B cell (primary cell): ENCODE results near the gene NGEF.

ENCODE experiments used
- EZH2 ChIP-seq: IDR thresholded peaks from 2 replicates; pipeline ENCODE4 v1.6.1; 2012; ENCODE audit warnings: borderline replicate concordance, low read depth, mild to moderate bottlenecking, moderate library complexity, low read length; ENCODE audit not compliant: insufficient read depth, poor library complexity, severe bottlenecking
- TF ChIP-seq, protein P1 (sequence below): fragments of 200-600 bp; IDR thresholded peaks from one replicate; pipeline ENCODE4 v1.8.0; 2022; ENCODE audit warnings: antibody characterized with exemption, mild to moderate bottlenecking

- TF ChIP-seq, protein P1, sequence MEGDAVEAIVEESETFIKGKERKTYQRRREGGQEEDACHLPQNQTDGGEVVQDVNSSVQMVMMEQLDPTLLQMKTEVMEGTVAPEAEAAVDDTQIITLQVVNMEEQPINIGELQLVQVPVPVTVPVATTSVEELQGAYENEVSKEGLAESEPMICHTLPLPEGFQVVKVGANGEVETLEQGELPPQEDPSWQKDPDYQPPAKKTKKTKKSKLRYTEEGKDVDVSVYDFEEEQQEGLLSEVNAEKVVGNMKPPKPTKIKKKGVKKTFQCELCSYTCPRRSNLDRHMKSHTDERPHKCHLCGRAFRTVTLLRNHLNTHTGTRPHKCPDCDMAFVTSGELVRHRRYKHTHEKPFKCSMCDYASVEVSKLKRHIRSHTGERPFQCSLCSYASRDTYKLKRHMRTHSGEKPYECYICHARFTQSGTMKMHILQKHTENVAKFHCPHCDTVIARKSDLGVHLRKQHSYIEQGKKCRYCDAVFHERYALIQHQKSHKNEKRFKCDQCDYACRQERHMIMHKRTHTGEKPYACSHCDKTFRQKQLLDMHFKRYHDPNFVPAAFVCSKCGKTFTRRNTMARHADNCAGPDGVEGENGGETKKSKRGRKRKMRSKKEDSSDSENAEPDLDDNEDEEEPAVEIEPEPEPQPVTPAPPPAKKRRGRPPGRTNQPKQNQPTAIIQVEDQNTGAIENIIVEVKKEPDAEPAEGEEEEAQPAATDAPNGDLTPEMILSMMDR, result no peak
- TF ChIP-seq EZH2, result no peak
These were observed 61.2 kb downstream of the NGEF start for GRCh38 chr2:232951891-232952290.
